HG02840 (cell line): Measurements from ENCODE around the gene KCNF1.

Experiments
- ATAC-seq: cut with Tn5 transposase; IDR thresholded peaks from one replicate; pipeline ENCODE4 v1.9.1; 2021; ENCODE audit warnings: mild to moderate bottlenecking, moderate library complexity, moderate number of reproducible peaks; ENCODE audit not compliant: unreplicated experiment, low FRiP score

Gene KCNF1, protein sequence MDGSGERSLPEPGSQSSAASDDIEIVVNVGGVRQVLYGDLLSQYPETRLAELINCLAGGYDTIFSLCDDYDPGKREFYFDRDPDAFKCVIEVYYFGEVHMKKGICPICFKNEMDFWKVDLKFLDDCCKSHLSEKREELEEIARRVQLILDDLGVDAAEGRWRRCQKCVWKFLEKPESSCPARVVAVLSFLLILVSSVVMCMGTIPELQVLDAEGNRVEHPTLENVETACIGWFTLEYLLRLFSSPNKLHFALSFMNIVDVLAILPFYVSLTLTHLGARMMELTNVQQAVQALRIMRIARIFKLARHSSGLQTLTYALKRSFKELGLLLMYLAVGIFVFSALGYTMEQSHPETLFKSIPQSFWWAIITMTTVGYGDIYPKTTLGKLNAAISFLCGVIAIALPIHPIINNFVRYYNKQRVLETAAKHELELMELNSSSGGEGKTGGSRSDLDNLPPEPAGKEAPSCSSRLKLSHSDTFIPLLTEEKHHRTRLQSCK

DNA sequence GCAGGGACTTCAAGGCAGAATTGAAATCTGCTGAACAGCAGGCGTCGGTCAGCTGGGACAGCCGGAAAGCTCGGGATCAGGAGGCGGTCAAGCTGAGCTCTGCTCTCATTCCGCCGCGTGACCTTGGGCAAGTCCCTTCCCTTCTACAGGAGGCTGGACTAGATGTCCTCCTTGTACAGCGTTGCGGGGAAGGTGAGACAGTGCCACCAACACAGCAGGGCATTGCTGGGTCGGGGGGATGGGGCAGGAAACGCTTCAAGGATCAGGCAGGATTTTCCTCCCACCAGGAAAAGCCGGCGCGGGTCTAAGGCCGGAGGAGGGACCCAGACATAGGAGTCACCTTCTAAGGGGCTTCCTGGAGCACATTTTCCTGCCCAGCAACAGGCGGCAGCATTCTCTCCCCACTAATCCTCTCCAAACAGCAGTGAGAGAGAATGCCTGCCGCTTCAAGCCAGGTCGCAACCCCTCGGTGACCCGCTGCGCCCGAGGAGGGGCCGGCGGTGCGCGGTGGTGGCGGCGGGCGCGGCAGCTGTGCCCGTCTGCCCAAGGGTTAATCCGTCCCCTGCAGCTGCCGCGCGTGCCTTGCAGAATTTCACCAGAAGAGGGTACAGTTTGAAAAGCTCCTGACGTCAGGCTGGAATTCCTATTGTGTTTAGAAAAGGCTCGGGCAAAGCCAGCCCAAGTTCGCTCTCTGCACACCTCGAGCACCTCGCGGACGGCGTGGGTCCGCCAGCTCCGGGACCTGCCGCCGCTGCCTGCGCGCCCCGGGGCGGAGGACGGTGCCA, at the start of gene KCNF1:
KCNF1 (plus strand) TSS at position 644 of the 785 bp plus-strand sequence. CDS start 493 bp downstream, outside the sequence.
- ATAC-seq = no peak

DNA sequence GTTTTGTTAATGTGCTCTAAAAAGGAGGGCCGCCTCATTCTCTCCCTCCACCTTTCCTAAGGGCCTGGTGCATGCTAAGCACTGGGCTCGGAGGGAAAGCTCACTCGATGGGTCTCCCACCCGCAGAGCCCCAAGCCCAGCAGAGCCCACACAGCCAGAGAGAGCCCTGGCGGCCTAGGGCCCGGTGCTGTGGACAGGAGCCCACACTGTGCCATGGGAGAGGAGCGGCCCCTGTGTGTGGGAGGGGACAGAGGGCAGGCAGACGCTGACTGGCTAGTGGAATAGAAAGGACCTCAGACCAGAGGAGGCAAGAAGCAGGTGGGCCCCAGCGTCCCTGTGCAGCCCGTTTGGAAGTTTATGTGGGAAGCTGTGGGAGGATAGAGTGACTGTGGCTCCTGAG, 49.4 kb upstream of the KCNF1 start:
- ATAC-seq = no peak

DNA sequence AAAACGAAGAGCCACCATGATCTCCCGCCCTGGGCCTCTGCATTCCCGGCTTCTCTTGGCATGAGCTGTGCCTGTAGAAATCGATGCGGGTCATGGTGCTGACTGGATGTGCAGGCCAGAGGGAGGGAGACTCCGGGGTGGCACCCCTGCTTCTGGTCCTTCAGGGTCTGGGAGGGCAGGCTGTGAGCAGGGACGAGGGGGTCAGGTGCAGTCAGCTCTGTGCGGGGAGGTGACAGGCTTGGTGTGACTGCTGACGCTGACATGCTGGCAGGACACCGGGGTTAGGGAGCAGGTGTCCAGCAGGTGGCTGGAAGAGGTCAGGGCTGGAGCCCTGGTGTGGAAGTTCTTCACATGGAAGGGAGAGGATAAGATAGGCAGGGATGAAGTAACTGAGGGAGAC, 48.7 kb upstream of the KCNF1 start:
- ATAC-seq = no peak

GRCh38 chr2:10863837-10864236, 47.9 kb upstream of the KCNF1 start:
- ATAC-seq = peak; percentile 58

- no peak for ATAC-seq
These were observed 47.5 kb upstream of the KCNF1 start for GRCh38 chr2:10864251-10864650.

GRCh38 chr2:10864861-10865636, 46.7 kb upstream of the KCNF1 start:
- peak; percentile 92 for ATAC-seq

DNA sequence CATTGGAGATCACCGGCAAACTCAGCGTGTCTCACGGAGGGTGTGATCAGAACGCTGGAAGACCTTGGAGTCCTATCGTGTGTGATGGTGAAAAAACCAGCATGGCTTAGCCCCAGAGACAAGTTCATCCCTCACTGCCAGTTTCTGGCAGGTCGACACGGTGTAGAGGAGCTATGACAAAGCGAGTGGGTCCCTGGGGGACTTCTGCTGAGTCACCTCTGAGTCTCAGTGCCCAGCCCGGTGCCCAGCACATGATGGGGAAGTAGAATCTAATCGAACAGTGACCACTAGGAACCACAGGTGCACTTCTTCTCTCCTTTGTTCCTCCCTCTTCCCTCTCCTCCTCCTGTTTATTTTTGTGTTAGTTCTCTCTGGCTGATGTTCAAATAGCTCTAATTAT, 45.9 kb upstream of the KCNF1 start:
- no peak for ATAC-seq

DNA sequence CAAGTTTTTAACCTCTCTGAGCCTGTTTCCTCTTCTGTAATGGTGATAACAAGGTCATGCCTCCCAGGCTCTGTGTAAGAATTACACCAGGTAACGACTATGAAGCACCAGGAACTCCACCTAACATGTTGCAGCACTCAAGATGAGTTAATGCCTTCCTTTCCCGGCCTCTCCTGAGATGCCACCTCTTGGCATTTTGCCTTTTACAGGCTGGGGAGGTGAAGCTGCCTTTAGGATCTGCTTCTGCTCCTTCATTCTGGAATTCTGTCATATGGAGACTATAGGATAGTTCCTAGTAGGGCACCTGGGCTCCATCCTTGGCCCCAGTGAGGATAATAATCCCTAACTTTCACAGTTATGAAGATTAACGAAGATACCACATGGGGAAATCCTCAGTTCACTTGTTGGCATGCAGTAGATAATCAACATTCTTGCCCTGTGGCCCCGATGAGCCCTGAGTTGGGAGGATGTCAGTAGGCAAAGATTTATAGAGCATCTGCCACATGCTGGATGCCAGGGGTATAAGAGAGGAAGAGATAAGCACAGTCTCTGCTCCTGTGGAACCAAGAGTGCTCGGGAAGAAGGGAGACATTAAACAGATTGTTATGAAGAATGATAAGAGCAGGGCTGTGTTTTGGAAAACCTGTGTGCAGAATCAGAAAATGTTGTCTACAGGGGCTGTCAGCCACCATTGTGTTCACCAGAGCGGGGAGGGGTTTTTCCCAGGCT, 43.9 kb upstream of the KCNF1 start:
- no peak for ATAC-seq

- ATAC-seq = no peak
These were observed 43.0 kb upstream of the KCNF1 start for GRCh38 chr2:10868465-10869314.

DNA sequence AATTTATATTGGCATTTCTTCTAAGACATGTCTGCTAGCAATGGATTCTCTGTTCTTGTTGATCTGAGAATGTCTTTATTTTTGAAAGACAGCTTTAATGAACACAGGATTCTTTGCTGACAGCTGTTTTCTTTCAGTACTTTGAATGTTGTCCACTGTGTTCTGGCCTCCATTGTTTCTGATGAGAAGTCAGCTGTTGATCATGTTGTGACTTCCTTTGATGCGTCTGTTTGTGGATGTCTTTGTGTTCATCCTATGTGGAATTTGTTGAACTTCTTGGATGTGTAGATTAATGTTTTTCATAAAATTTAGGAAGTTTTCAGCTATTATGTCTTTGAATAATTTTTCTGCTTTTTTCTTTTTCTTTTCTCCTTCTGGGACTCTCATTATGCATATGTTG, 39.8 kb upstream of the KCNF1 start:
- no peak for ATAC-seq

GRCh38 chr2:10873171-10873570, 38.6 kb upstream of the KCNF1 start:
- no peak for ATAC-seq

DNA sequence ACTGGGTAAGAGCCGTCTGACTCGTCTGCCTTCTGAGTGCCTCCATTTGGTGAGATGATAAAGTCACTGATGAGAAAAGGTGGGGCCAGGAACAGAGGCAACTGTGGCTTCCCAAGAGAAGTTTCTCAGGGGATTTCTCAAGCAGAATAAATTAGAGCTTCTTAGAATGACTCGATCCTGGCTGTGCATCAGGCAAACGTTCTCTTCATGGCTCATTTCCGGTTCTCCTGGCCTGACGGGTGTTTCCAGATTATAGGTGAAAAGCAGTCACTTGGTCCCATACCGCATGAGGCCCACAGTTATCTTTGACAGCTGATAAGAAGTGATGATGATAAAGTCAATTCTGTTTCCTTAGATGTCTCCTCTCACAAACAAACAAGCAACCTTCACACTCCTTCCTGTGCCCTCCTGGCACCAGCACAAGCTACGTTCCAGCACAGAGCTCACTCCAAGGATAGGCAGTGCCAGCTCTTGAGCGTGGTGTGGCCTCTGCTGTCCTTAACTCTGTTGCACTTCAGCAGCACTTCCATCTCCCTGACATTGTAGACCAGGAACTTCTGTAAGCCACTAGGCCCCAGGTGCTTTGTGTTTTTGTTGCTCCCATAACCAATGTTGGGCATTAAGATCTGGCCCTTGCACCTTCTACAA, 37.8 kb upstream of the KCNF1 start:
- no peak for ATAC-seq

DNA sequence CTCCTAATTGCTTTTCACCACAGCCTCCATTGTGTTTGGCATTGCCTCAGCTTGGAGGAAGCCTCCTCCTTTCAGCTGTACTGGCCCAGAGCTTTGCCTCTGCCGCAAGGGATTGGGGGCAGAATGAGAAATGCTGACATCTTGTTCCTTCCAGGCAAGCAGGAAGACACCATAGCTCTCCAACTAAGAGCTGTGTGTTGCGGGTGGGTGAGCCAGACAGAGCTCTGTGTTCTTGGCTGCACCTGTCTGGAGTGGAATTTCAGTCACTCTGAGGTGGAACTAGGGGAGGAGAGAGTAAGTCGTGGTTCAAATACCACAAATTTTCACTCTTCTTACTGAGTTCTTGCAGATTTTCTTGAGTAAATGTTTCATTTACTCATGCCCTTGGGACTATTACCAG, 36.6 kb upstream of the KCNF1 start:
- no peak for ATAC-seq

- ATAC-seq = no peak
These were observed 35.3 kb upstream of the KCNF1 start for GRCh38 chr2:10876394-10876793.

DNA sequence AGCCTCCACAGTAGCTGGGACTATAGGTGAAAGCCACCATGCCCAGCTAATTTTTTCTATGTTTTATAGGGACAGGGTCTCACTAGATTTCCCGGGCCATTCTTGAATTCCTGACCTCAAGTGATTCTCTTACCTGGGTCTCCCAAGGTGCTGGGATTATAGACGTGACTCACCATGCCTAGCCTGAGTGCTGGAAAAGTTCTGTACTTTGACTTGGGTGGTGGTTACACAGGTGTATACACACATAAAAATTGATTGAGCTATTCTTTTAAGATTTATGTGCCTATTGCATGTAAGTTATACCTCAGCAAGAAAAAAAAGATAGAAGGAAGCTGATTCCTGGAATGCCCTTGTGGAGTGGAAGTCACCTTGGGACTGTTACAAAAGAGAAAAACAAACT, 34.8 kb upstream of the KCNF1 start:
- ATAC-seq = no peak

DNA sequence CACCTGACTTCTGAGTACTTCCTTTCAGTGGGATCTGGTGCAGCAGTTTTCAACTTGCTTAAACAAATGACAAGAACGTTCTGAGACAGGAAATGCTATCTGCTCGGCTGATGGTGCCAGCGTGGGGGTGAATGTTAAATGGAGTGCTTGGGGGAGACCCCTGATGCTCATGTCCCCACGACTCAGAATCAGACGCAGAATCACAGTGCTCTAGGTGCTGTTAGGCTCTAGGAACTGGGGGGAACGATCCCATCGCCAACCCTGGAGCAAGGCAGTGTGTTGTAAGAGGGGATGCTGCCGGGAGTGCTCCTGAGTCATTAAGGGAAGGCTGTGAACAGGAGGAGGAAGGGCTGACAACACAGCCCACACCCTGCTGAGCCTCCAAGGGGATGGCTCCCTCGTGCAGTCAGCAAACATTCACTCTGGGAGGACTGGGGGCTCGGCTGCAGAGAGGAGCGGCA, 34.1 kb upstream of the KCNF1 start:
- no peak for ATAC-seq

GRCh38 chr2:10878268-10878915, 33.3 kb upstream of the KCNF1 start:
- no peak for ATAC-seq

DNA sequence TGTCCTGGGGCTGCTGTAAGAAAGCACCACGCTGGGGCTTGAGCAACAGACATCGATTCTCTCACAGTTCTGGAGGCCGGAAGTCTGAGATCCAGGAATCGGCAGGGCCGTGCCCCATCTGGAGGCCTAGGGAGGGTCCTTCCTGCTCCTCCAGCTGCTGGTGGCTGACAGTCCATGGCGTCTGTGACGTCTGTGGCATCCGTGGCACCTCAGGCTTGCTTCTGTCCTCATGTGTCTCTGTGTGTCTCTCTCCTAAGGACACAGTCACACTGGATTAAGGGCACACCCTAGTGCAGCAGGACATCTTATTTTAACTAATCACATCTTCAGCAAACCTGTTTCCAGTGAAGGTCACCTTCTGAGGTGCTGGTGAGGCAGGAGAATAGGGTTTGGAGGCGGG, 32.6 kb upstream of the KCNF1 start:
- ATAC-seq = no peak
